ENCODE data around the gene ACTR2. TPM values are rescaled to one million over a fixed set of nuclear protein-coding genes. Genes with fewer than 3 reads are reported as not detected.
A peak's percentile ranks its signal among the peaks of the same experiment; 100 is the strongest.

Gene ACTR2
- total RNA-seq, 1 donor: 47.1 TPM

DNA sequence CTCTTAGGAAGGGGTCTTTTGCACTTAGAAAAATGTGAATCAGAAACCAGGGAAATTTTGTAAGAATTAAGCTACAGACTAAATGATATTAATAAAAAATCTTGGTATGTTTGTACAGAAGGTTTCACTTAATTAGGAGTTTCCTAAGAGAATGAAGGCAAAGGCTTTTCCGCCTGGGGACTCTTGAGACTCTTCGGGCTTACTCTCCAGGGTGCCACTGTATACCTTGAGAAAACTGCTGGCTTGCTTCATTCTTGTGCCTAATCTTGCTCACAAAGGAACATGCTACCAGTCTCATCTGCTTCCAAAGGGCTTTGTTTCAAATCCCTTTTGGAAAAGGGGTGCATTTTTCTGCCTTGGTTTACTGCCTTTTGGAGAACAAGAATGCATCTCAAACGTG is 49.5 kb downstream of the ACTR2 start:
- no peak for DNase-seq (ENCODE audit: low read depth in 2 of 3, low spot score in 2 of 3)

DNA sequence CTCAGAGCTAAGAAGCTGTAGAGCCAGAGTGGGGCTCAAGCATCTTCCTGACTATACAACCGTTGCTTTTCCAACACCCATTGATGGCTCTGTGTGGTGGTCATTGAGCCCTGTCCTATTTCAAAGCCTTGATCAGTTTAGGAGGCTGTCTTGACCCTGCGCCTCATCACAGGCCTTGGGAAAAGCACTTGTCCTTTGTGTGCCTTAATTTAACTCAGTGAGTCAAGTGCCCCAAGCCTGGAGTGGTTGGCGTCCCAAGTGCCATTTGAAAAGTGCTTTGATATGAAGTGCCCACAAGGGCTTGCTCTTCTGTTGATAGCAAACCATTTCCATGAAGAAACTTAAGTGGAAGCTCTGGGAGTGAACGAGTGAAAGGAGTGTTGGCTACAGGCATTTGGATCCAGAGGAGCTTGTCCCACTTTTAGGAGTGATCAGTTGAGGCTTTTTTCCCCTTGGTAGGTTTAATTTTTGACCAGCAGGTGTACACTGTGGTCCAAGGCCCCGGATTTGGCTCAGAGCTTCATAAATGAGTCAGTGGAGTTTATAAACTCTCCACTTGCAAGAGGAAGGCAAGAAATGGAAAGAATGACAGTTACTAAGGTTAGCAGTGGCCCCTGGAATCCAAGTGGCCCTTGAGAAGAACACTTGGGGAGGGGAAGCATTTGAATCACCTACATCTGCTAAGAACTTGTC is 50.3 kb downstream of the ACTR2 start:
- no peak for DNase-seq (ENCODE audit: low read depth in 2 of 3, low spot score in 2 of 3)

DNA sequence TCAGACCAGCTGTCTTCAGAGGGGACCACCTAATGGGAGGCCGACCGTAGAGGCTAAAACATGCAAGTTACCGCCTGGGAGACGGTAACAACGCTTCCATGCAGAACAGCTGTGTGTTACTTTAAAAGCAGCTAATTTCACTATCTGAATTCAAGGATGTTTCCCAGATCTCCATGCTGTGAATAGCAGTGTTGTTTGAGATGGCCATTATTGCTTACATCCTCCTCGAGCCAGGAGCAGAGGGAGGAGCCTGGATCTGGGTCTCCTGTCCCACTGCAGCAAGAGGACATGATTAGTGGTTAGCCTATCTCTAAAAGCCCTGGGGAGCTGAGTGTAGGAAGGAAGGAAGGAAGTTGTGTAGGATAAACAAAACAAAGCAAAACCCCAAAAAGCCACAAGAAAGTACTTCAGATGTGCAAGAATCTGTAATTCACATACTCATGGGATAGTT is 50.9 kb downstream of the ACTR2 start:
- no peak for DNase-seq (ENCODE audit: low read depth in 2 of 3, low spot score in 2 of 3)

DNA sequence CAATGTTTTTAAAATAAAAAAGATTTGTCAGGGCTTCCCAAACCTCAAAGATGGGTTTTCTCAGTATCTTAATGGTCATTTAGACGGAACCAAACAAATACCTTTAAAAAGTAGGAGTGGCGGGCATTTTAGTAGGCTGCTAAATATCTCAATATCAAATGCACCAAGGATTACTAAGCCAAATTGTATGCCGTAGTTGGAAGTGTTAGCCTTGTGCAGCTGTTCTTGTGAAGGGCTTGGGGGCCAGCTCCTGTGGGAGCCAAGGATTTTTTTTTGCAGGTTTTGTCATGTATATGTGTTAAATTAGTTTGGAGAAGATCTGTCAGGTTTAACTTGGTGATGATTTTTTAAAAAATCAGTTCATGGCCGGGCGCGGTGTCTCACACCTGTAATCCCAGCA is 52.1 kb downstream of the ACTR2 start:
- DNase-seq (ENCODE audit: low read depth in 2 of 3, low spot score in 2 of 3): no peak

DNA sequence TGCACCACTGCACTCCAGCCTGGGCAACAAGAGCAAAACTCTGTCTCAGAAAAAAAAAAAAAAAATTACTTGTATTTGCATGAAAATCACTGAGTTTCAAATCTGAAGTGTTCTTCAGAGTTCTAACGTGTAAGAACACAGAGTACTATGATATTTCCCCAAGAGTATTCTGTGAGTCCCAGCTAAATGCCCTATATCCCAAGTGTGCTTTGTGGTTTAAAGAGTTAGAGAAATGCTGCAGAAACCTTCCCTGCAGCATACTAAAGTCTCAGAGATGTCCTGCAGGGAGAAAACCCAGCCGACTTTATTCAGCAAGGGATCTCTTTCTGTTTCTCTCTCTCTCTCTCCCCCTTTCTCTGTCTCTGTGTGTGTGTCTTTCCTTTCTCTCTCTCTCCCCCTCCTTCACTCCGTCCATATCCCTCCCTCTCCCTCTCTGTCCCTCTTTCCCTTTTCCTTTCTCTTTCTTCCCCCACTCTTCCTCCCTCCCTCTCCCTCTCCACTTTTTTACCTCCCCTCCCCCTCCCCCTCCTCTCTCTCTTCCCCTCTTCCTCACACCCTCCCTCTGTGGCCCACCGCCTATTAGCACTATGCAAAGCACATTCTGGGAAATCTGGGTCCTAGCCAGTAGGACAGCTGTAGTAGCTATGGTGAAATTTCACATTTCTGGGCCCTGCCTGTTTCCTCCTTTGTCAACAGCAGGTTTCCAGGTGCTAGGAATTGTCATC is 54.2 kb downstream of the ACTR2 start:
- DNase-seq (ENCODE audit: low read depth in 2 of 3, low spot score in 2 of 3): no peak

DNA sequence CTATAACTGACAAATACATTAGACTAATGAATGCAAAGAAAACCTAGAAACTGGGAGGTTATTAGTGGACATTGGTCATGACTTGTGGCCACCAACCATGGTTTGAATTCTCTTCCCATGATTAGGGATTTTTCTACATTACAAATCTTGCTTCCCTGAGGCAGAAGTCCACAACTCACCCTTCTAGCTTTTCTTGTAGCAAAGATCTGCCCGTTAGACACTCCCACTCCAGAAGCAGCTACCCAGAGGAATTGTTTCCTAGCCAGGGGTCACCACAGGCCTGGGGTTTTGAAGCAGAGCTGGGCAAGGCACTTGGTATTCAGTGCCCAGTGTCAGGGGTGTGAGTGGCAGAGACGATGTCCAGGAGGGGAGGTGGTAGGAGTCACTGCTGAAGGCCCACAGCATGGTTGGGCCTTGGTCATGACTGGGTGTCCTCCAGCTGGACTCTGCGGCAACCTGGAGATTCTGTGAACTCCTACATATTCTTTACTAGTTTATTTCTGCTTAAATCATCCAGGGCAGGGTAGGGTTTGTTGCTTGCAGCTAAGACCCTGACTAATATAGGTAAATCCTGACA is 54.9 kb downstream of the ACTR2 start:
- no peak for DNase-seq (ENCODE audit: low read depth in 2 of 3, low spot score in 2 of 3)

DNA sequence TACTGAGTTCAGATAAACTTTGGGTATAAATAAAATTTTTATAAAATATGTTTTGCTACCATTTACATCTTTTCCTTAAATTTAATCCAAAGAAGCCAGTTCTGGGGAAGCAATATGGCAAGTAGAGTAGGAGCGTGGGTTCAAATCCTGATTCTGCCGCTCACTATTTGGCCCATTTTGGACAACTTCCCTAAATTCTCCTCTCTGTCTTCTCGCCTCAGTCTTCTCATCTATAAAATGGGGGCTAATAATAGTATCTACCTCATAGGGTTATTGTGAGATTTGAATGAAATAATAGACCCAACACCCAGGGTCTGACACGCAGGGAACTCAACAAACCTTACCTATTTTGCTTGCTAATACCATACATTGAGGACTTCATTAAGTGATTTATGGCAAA is 59.7 kb downstream of the ACTR2 start:
- DNase-seq (ENCODE audit: low read depth in 2 of 3, low spot score in 2 of 3): no peak

DNA sequence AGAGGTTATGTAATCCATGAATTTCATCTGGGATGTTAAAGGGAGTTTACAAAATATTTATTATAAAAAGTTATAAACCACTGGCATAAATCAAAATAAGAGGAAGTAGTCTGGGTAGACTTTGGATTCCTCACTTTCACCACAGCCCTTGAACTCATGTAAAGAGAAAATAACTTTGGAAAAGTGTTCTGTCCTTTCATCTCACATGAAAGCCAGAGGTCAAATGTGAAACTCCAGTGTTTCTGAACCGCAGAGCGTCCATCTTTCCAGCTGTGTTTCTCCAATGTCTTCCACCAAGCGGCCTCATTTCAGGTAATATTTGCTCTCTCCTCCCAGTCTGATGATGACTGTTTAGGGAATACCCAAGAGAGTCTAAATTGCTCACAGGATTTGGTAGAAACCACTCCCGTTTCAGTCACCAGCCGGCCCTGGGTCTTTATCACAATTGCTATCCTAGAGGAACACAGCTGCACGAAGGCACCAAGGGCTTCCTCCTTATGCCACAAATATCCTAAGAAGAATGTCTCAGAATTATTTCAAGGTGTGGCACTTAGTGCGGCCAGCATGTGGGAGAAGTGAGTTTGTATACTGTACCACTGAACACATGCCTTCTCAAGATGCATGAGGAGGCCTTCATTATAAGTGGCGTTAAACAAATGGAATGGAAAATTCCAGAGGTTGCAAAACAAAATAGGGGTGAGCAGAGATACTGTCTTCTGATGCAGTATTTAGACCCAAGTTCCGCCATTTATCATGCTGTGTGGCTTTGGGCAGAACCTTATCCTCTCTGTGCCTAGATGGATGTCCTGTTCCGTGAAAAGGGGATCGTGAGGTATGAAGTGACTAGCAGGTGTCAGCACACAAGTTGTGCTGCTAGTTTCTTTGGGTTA is 63.8 kb downstream of the ACTR2 start:
- DNase-seq (ENCODE audit: low read depth in 2 of 3, low spot score in 2 of 3): peak in 1 of 3 donors; percentile 57

DNA sequence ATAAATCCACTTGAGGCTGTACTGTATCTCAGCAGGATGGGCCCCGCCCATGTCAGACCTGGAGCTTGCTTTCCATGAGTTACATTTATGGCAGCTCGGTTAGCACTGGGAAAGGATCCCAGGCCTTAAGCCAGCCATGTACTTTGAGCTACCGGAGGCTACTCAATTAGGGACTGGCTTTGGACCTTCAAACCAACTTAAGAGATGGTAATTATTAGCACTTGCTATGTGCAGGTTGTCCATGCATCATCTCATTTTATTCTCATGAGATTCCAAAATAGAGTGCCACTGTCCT is 64.4 kb downstream of the ACTR2 start:
- DNase-seq (ENCODE audit: low read depth in 2 of 3, low spot score in 2 of 3): no peak

DNA sequence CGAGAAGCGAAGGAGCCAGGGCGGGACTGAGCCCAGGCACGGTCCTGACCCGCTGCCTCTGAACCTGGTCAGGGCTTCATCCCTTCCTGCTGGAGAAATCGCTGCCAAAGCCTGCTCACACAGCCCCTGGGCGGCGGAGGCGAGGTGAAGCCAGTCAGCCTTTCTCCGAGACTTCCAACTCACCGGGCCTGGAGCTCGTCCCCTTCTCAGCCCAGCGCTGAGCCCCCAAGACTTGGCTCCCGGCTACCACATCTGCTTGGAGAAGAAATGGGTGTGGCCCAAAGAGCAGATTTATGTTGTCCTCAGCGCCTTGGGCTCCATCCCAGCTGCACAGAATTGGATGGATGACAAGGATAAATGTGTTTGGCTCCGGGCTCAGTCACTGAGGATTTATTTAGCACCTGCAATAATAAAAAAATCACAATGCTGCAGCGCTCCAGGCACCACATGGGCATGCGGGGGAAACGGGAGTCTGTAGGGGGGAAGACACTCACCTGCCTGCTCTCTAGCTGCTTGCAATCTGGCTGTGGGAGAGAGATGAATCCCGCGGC is 64.9 kb downstream of the ACTR2 start:
- no peak for DNase-seq (ENCODE audit: low read depth in 2 of 3, low spot score in 2 of 3)

DNA sequence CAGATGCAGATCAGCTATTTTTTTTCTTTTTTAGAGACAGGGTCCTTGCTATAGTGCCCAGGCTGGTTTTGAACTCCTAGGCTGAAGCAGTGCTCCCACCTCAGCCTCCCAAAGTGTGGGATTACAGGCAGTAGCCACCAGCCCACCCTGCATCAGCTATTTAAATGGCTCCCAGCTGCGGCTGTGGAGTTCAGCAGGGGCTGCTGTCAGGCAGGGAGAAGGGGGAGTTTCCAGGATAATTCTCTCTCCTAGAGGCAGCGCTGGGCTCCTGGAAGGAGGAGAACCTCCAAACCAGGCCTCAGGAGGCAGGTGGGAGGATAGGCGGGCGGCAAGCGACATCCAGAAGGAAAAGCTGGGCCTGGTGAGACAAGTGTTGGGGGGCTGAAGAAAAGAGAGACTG is 65.7 kb downstream of the ACTR2 start:
- no peak for DNase-seq (ENCODE audit: low read depth in 2 of 3, low spot score in 2 of 3)

DNA sequence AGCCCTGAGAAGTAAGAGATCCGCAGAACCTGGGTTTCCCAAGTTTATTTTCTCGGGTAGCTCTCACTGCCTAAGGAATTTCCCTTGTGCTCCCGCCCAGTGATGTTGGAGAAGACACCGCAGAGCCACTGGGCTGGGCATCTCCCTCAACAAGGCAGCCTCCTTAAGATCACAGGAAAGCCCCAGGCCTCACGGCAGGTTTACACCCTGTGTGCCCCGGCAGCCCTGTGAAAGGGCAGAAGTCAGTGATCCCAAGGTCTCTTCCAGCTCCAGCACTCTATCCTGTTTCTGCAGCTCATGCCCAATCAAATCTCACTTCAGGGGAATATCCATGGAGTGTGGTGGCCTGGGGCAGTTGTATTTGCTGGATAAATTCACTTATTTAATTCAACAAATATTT is 66.5 kb downstream of the ACTR2 start:
- no peak for DNase-seq (ENCODE audit: low read depth in 2 of 3, low spot score in 2 of 3)

DNA sequence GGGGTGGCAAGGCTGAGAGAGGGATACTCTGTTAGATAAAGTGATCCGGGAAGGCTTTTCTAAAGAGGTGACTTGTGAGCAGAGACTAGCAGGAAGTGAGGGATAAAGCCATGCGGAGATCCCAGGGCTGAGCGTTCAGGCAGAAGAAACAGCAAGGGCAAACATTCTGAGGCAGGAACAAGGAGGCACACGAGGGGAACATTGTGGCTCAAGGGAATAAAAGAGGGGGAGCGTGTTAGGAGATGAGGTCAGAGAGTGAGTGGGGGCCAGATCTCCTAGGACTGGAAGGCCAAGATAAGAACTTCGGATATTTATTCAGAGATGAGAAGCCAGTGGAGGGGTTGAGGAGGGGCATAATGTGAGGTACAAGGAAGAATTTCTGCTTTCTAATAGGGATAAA is 67.1 kb downstream of the ACTR2 start:
- no peak for DNase-seq (ENCODE audit: low read depth in 2 of 3, low spot score in 2 of 3)

DNA sequence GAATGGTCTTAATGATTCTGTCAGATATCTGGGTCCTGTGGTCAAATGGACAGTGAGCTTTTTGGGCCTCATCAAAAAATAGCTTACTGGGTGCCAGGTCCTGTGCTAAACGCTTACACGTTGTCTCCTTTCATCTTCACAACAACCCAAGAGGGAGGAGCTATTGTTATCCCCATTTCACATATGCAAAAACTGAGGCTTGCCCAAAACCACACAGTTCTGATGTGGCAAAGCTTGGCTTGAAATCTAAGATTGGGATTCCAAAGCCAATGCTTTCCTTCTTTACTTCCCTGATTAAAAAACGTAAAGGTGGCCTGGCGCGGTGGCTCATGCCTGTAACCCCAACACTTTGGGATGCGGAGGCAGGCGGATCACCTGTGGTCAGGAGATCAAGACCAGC is 69.3 kb downstream of the ACTR2 start:
- DNase-seq (ENCODE audit: low read depth in 2 of 3, low spot score in 2 of 3): no peak

DNA sequence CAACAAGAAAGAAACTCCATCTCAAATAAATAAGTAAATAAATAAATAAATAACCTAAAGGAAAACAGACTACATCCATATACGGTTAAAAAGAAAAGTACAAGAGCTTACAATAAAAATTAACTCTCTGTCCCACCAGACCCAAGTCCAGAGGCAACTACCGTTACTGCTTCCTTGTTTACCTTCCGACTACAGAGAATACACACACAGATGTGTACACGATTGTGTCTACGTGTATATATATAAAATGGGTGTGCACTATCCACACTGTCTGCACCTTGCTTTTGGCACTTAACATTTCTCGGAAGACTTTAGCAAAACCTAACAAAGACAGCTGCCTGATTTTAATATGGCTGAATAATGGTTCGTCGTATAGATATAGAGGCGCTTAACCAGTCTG is 69.9 kb downstream of the ACTR2 start:
- no peak for DNase-seq (ENCODE audit: low read depth in 2 of 3, low spot score in 2 of 3)

DNA sequence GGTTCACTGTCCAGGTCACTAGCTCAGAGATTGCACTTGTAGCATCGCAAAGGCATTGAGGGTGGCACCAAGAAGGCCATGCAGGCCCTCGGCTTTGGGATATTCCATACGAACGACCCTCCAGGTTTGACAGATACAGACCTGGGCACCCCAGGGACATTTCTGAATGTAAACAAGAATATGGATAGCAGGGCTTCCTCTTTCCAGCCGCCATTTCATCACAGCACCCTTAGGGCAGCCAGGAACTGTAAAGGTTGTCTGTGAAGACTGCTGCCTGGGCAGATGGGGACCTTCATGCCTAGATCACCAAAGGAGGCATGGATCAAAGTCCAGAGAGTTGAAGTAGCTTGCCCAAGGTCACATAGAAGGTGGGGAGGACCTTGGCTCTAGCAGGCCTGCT is 70.5 kb downstream of the ACTR2 start:
- no peak for DNase-seq (ENCODE audit: low read depth in 2 of 3, low spot score in 2 of 3)

DNA sequence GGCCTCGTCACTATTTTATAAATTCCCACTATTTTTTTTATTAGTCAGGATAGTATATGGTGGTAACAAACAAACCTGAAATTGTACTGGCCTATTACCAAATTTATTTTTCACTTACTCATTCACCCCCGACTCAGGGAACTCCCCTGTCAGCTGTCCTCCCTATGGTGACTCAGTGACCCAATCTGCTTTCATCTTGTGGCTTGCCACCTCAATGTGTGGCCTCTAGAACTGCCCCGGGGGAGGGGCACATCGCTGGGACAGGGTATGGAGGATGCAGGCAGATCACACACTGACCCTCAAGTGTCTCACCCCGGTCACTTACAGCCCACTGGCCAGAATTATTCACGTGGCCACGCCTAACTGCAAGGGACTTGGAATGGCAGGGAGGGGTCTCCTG is 71.6 kb downstream of the ACTR2 start:
- DNase-seq (ENCODE audit: low read depth in 2 of 3, low spot score in 2 of 3): peak in 1 of 3 donors; percentile 31

DNA sequence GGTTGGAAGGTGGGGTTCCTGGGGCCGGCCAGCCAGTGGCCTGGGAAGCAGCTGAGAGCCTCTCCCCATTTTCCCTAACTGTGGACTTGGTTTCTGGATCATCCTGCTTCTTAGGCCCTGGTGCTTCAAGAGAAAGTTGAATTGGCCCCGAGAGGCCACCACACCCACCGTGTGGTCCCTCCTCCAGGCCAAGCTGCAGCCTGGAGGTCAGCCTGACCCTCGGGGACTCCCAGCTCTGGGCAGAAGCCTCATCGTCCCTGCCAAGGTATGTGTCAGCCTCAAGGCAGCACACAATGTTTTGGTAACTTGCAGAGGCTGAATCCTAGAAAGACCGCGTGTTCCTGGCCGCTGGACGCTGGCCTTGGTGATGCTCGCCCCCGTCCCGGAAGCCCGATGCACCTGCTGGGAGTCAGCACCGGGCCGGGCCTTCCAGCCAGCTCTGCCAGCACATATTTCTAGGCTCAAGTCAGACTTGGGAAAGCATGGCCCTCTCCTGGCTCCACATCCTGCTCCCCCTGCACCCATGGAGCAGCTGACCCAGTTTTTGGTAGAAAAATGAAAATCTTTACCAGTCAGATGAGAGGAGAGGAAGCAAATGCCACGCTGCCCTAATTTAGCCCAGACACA is 72.6 kb downstream of the ACTR2 start:
- DNase-seq (ENCODE audit: low read depth in 2 of 3, low spot score in 2 of 3): no peak

DNA sequence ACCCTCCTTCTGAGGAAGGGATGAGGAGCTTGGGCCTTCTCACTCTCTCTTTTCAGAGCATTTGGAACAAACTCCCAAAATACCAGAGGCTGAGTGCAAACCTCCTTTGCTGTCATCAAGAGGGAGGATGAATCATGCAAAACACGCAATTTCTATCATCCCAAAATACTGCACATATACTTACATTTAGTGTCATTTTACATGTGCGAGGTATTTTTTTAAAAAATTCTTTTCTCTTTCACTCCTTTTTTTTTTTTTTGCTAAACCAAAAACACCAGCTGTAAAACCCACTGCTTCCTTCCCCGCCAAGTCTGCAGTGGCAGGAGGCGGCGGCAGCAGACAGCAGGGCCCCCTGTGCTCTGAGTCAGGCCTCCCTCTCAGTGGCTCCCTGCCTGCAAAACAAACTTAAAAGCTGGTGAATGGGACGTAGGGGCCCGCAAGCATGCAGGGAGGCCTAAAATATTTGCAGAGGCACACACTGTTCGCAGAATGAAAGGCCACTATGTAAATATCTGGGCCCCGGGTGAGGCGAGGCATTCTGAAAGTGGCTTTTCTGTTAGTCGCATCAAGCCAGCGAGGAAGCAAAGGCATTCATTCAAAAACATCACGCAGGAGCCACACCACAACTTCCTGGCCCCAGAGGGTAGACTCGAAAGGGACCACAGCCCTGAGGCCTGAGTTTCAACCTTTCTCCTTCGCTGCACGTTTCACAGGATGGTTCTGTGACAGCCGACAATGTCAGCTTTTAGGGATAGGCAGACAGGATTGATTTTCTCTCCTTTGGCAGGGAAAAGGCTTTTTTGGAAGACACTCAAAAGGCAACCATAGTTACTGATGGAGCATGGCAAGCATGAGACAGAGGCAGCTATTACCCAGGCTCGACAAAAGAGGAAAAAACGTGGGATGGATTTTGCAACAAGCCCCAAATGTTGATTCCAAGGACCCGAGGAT is 73.4 kb downstream of the ACTR2 start:
- DNase-seq (ENCODE audit: low read depth in 2 of 3, low spot score in 2 of 3): peak; percentile 24 to 89 (median 78)
